ENCODE data around the gene SEPTIN7. TPM values are rescaled to one million over a fixed set of nuclear protein-coding genes. Genes with fewer than 3 reads are reported as not detected.

SEPTIN7 gene
- total and polyA plus RNA-seq, 2 of the 4 experiments (the other 2 are of a cell fraction): 150 to 239 TPM

GRCh38 chr7:35771776-35772175 lies 29.1 kb upstream of the SEPTIN7 start:
- Histone ChIP-seq H3K9ac (ENCODE audit: low read depth, low read length) (no peak overlapping the region), H3K4me1 (ENCODE audit: control insufficient read depth, insufficient read depth, low read length) (no peaks in the 10 kb centered on the region), H3K18ac (ENCODE audit: low read depth, low read length) (no peak overlapping the region), H4K8ac (ENCODE audit: low read depth in 2 of 2, low read length in 2 of 2) (no peak overlapping the region), H2BK120ac (ENCODE audit: low read depth, low read length) (no peak overlapping the region), H3K4ac (ENCODE audit: low read depth, low read length) (no peak overlapping the region), H3K56ac (ENCODE audit: extremely low read depth, insufficient read depth, low read length) (no peak overlapping the region), H3K9me1 (ENCODE audit: insufficient read depth, low read length) (no peaks in the 10 kb centered on the region), H3K14ac (replicated peaks; ENCODE audit: low read depth, low read length) (no peak overlapping the region), H3K4me3 (ENCODE audit: insufficient read depth, low read depth, low read length) (no peak overlapping the region), H2BK5ac (ENCODE audit: low read depth, low read length, poor library complexity, severe bottlenecking) (no peak overlapping the region), H3K9me3 (ENCODE audit: control insufficient read depth, insufficient read depth, low read length) (no peaks in the 10 kb centered on the region), H2AFZ (replicated peaks; ENCODE audit: low read length, poor library complexity) (no peak overlapping the region), H2AK9ac (replicated peaks; ENCODE audit: low read depth, low read length, poor library complexity) (no peak overlapping the region), H3K23ac (ENCODE audit: low read depth, low read length) (no peak overlapping the region), H3K27me3 (ENCODE audit: control insufficient read depth, insufficient read depth, low read length) (no peaks in the 10 kb centered on the region), H3K36me3 (ENCODE audit: control insufficient read depth, insufficient read depth, low read length) (no peaks in the 10 kb centered on the region), H3K79me1 (ENCODE audit: low read depth in 1 of 2, low read length in 2 of 2) (no peaks in the 10 kb centered on the region), H4K91ac (ENCODE audit: insufficient read depth, low read depth, low read length) (no peak overlapping the region), H2BK15ac (ENCODE audit: low read depth, low read length) (no peak overlapping the region), H2AK5ac (ENCODE audit: low read depth, low read length) (no peak overlapping the region), H4K20me1 (ENCODE audit: insufficient read depth, low read length) (no peaks in the 10 kb centered on the region), H2BK20ac (ENCODE audit: low read depth, low read length) (no peak overlapping the region), H3K4me2 (ENCODE audit: low read depth, low read length) (no peak overlapping the region), H4K5ac (ENCODE audit: low read depth, low read length) (no peak overlapping the region), H3K27ac (ENCODE audit: insufficient read depth, low read length) (no peak overlapping the region)
- CTCF ChIA-PET: no interaction called here
- no peak for ATAC-seq (ENCODE audit: low read depth)
- intact Hi-C loops (cut with micrococcal nuclease): no loop called here
- dilution Hi-C loops (cut with HindIII; ENCODE audit: low sequenced_read_pairs, unreplicated experiment): no loop called here
- in situ Hi-C loops (cut with MboI; ENCODE audit: low sequenced_read_pairs): no loop called here
- DNase-seq: no peak
- POLR2A ChIA-PET (ENCODE audit: unreplicated experiment): no interaction called here
- no peak for TF ChIP-seq POLR2A (IDR thresholded peaks at IDR 0.05; ENCODE audit: low read depth, low read length)
- no peak for TF ChIP-seq MAFK (IDR thresholded peaks at IDR 0.05; ENCODE audit: low read depth, low read length)
- TF ChIP-seq NFE2L2 (IDR thresholded peaks at IDR 0.05; ENCODE audit: low read depth, low read length): no peak
- TF ChIP-seq RCOR1 (IDR thresholded peaks at IDR 0.05; ENCODE audit: insufficient replicate concordance, low read length): no peak
- TF ChIP-seq ELK1 (IDR thresholded peaks at IDR 0.05; ENCODE audit: borderline replicate concordance, low read depth, low read length): no peak
- no peak for TF ChIP-seq MAZ (IDR thresholded peaks at IDR 0.05; ENCODE audit: borderline replicate concordance, low read depth, low read length)
- TF ChIP-seq MXI1 (IDR thresholded peaks at IDR 0.05; ENCODE audit: borderline replicate concordance, low read depth, low read length): no peak
- no peak for TF ChIP-seq SMC3 (IDR thresholded peaks at IDR 0.05; ENCODE audit: low read depth, low read length)
- TF ChIP-seq CHD1 (IDR thresholded peaks at IDR 0.05; ENCODE audit: low read depth, low read length): no peak
- no peak for TF ChIP-seq CEBPB (IDR thresholded peaks at IDR 0.05; ENCODE audit: low read depth, low read length)
- no peak for TF ChIP-seq FOS (IDR thresholded peaks at IDR 0.05; ENCODE audit: low read depth, low read length)
- no peak for TF ChIP-seq CTCF (conservative IDR thresholded peaks at IDR 0.05; ENCODE audit: low read depth, low read length)
- no peak for TF ChIP-seq RFX5 (IDR thresholded peaks at IDR 0.05; ENCODE audit: low read depth, low read length)
- TF ChIP-seq USF2 (IDR thresholded peaks at IDR 0.05; ENCODE audit: low read depth, low read length): no peak
- no peak for TF ChIP-seq RAD21 (IDR thresholded peaks at IDR 0.05; ENCODE audit: low read length)
- no peak for TF ChIP-seq BHLHE40 (IDR thresholded peaks at IDR 0.05; ENCODE audit: low read depth, low read length)
- BruUV-seq (replicated peaks): no TSS peak
